HG03565 (cell line): ENCODE measurements around the gene PRSS1.

Experiments
- ATAC-seq: cut with Tn5 transposase; IDR thresholded peaks from one replicate; pipeline ENCODE4 v1.9.1; 2021; ENCODE audit warnings: mild to moderate bottlenecking, moderate library complexity; ENCODE audit not compliant: unreplicated experiment

PRSS1 gene

DNA sequence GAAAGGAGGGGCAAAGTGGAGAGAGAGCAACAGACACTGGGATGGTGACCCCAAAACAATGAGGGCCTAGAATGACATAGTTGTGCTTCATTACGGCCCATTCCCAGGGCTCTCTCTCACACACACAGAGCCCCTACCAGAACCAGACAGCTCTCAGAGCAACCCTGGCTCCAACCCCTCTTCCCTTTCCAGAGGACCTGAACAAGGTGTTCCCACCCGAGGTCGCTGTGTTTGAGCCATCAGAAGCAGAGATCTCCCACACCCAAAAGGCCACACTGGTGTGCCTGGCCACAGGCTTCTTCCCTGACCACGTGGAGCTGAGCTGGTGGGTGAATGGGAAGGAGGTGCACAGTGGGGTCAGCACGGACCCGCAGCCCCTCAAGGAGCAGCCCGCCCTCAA lies 42.2 kb downstream of the PRSS1 start:
- no peak for ATAC-seq

DNA sequence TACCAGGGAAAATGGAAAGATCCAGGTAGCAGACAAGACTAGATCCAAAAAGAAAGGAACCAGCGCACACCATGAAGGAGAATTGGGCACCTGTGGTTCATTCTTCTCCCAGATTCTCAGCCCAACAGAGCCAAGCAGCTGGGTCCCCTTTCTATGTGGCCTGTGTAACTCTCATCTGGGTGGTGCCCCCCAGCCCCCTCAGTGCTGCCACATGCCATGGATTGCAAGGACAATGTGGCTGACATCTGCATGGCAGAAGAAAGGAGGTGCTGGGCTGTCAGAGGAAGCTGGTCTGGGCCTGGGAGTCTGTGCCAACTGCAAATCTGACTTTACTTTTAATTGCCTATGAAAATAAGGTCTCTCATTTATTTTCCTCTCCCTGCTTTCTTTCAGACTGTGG lies 42.9 kb downstream of the PRSS1 start:
- ATAC-seq, result no peak

DNA sequence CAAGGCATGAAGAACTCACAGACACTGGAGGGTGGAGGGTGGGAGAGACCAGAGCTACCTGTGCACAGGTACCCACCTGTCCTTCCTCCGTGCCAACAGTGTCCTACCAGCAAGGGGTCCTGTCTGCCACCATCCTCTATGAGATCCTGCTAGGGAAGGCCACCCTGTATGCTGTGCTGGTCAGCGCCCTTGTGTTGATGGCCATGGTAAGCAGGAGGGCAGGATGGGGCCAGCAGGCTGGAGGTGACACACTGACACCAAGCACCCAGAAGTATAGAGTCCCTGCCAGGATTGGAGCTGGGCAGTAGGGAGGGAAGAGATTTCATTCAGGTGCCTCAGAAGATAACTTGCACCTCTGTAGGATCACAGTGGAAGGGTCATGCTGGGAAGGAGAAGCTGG lies 43.3 kb downstream of the PRSS1 start:
- ATAC-seq, result no peak

DNA sequence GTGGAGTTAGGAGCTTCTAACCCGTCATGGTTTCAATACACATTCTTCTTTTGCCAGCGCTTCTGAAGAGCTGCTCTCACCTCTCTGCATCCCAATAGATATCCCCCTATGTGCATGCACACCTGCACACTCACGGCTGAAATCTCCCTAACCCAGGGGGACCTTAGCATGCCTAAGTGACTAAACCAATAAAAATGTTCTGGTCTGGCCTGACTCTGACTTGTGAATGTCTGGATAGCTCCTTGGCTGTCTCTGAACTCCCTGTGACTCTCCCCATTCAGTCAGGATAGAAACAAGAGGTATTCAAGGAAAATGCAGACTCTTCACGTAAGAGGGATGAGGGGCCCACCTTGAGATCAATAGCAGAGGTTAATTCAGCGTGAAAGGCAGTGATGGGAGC lies 43.9 kb downstream of the PRSS1 start:
- ATAC-seq, result no peak

DNA sequence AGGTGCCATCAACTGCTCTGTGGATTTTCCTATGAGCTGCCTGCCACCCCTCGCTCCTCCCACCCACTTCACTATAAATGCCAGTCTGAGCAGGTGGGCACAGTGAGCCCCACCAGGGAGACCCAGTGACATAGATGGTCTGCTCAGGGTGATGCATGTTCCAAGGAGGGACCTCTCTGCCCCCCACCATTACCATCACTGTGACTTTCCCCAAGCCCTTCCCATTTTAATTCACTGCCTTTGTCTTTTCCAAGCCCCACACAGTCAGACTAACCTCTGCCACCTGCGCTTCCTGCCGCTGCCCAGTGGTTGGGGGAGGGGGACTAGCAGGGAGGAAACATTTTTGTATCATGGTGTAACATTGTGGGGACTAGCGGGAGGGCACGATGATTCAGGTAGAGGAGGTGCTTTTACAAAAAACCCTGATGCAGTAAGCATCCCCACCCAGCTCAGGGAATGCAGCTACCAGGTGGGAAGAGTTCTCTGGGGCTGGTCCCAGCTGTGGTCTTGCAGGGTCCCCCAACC lies 46.1 kb downstream of the PRSS1 start:
- ATAC-seq, result no peak

DNA sequence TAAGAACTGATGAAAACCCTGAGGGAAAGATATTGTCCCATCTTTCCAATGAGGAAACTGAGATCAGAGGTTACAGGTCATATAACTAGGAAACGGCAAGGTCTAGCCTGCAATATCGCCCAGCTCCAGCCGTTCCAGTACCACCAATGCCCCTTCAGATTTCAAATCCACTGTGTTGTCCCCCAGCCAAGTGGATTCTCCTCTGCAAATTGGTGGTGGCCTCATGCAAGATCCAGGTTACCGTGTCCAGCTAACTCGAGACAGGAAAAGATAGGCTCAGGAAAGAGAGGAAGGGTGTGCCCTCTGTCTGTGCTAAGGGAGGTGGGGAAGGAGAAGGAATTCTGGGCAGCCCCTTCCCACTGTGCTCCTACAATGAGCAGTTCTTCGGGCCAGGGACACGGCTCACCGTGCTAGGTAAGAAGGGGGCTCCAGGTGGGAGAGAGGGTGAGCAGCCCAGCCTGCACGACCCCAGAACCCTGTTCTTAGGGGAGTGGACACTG lies 46.8 kb downstream of the PRSS1 start:
- ATAC-seq, result no peak

DNA sequence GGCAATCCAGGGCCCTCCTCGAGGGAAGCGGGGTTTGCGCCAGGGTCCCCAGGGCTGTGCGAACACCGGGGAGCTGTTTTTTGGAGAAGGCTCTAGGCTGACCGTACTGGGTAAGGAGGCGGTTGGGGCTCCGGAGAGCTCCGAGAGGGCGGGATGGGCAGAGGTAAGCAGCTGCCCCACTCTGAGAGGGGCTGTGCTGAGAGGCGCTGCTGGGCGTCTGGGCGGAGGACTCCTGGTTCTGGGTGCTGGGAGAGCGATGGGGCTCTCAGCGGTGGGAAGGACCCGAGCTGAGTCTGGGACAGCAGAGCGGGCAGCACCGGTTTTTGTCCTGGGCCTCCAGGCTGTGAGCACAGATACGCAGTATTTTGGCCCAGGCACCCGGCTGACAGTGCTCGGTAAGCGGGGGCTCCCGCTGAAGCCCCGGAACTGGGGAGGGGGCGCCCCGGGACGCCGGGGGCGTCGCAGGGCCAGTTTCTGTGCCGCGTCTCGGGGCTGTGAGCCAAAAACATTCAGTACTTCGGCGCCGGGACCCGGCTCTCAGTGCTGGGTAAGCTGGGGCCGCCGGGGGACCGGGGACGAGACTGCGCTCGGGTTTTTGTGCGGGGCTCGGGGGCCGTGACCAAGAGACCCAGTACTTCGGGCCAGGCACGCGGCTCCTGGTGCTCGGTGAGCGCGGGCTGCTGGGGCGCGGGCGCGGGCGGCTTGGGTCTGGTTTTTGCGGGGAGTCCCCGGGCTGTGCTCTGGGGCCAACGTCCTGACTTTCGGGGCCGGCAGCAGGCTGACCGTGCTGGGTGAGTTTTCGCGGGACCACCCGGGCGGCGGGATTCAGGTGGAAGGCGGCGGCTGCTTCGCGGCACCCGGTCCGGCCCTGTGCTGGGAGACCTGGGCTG lies 47.5 kb downstream of the PRSS1 start:
- ATAC-seq, result no peak

DNA sequence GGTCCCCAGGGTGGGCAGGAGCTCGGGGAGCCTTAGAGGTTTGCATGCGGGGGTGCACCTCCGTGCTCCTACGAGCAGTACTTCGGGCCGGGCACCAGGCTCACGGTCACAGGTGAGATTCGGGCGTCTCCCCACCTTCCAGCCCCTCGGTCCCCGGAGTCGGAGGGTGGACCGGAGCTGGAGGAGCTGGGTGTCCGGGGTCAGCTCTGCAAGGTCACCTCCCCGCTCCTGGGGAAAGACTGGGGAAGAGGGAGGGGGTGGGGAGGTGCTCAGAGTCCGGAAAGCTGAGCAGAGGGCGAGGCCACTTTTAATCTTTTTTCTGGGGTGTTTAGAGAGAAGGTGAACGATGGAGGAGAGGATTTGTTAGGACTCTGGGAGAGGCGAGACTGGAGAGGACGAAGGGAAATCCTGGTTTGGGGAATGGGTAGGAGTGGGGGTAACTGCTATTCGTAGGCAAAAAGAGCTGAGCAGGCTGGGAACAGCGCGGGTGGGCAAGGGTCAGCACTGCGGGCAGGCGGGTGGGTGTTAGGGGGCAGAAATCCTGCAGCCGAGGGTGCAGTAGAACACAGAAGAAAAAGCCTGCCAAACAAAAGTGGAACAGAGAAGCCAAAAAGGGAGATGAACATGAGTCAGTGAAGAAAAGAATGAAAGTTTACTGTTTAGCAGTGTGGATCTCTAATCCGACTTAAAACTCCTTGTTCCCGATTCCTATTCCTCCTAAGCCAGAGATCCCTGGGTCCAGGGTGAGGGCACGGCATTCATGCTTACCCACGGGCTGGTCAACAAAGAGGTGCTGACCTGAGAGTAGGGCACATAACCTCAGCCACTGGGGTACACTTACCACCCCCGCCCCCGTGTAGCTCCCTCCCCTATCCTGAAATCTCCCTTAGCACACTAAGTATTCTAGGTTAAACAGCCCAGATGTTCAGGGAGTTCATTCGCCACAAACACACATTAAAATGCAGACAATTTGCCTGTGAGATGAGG lies 48.4 kb downstream of the PRSS1 start:
- ATAC-seq, result no peak

DNA sequence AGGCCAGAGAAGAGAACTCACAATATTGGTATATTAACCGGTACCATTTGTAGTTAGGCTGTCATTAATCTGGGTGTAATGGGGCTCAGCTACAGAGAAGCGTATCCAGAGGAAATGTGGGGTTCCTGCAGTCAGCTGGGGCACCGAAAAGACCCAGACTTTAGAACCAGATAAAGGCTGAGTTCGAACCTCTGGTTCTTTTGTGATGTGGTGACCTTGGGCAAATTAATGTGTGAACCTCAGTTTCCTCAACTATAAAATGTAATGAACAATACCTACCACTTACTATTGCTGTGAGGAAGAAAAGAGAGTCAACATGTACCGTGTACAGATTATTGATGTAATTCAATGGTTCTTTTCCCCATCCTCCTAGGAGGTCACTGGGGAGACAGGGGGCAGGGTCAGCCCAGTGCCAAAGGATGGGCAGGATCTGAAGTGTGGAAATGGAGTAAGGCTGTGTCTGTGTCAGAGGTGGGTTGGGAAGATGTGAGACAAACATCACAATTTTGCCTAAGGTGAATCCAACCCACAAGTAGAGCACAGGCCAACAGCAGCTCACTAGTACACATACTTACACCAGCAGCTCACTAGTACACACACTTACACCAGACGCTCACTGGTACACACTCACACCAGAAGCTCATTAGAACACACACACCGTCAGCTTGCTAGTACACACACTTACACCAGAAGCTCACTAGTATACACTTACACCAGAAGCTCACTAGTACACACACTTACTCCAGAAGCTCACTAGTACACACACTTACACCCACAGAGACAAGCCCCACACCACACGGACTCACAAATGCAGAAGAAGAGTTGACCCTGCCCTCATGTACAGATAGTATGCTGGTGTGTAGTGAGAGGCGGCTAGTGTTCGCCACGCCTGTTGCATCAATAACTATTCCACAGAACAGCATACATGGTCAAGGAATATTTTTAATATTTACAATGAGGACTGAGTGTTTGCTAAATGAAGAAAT lies 49.5 kb downstream of the PRSS1 start:
- no peak for ATAC-seq

DNA sequence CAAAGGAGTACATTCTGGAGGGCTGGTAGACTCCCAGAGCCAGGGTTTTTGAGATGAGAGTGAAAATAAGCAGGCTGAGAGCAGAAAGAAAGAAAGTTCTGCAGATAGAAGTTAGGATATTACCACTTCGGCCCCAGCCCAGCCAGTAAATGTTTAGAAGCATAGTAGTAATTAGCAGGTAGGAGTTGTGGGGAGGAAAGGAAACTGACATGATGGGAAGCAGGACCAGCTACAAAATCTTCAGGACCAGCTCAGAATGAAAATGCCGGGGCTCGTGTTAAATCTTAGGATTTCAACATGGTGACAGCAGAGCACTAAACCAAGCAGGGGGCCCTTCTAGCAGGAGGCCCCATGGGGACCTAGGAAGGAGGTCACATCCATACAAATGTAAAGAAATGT lies 50.2 kb downstream of the PRSS1 start:
- ATAC-seq, result no peak

DNA sequence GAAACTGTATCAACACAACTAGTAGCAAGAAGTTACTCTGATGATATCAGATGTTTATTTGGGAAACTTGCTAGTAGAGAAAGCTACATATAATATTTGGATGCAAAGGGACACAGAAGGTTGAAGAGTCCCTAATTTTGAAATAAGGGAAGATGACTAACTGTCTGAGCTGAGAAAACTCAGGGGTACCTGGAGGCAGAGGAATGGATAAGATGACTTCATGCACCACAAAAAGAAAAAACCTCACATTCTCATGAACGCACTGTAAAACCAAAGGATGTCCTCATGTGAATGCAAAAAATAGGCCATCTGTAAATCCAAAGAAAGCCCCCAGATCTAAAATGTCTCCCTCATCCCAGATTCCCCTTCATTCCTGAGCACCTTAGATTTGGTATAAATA lies 50.8 kb downstream of the PRSS1 start:
- ATAC-seq, result no peak

DNA sequence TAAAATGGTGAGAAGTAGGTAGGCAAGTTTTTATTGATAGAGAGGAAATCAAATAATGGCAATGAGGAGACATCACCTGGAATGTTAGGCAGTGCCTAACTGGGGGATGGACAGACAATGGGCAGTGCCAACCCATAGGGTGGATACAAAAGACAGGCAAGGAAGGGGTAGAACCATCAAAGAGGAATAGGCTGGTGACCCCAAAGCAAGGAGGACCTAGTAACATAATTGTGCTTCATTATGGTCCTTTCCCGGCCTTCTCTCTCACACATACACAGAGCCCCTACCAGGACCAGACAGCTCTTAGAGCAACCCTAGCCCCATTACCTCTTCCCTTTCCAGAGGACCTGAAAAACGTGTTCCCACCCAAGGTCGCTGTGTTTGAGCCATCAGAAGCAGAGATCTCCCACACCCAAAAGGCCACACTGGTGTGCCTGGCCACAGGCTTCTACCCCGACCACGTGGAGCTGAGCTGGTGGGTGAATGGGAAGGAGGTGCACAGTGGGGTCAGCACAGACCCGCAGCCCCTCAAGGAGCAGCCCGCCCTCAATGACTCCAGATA lies 51.5 kb downstream of the PRSS1 start:
- no peak for ATAC-seq

DNA sequence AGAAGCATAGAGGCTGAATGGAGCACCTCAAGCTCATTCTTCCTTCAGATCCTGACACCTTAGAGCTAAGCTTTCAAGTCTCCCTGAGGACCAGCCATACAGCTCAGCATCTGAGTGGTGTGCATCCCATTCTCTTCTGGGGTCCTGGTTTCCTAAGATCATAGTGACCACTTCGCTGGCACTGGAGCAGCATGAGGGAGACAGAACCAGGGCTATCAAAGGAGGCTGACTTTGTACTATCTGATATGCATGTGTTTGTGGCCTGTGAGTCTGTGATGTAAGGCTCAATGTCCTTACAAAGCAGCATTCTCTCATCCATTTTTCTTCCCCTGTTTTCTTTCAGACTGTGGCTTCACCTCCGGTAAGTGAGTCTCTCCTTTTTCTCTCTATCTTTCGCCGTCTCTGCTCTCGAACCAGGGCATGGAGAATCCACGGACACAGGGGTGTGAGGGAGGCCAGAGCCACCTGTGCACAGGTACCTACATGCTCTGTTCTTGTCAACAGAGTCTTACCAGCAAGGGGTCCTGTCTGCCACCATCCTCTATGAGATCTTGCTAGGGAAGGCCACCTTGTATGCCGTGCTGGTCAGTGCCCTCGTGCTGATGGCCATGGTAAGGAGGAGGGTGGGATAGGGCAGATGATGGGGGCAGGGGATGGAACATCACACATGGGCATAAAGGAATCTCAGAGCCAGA lies 52.5 kb downstream of the PRSS1 start:
- no peak for ATAC-seq

DNA sequence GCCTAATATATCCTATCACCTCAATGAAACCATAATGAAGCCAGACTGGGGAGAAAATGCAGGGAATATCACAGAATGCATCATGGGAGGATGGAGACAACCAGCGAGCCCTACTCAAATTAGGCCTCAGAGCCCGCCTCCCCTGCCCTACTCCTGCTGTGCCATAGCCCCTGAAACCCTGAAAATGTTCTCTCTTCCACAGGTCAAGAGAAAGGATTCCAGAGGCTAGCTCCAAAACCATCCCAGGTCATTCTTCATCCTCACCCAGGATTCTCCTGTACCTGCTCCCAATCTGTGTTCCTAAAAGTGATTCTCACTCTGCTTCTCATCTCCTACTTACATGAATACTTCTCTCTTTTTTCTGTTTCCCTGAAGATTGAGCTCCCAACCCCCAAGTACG lies 53.0 kb downstream of the PRSS1 start:
- ATAC-seq, result no peak
